IPS-NIHi7 (cell line): ENCODE results near the gene SRGAP1.

Source experiments
- DNase-seq: peaks from one replicate; pipeline ENCODE4 v3.0.0; 2012; ENCODE audit warnings: mixed read lengths; ENCODE audit errors: extremely low spot score

SRGAP1 gene

GRCh38 chr12:64083285-64084210 lies 239.0 kb downstream of the SRGAP1 start:
- no peak for DNase-seq

GRCh38 chr12:64085154-64085553 lies 240.7 kb downstream of the SRGAP1 start:
- no peak for DNase-seq

DNA sequence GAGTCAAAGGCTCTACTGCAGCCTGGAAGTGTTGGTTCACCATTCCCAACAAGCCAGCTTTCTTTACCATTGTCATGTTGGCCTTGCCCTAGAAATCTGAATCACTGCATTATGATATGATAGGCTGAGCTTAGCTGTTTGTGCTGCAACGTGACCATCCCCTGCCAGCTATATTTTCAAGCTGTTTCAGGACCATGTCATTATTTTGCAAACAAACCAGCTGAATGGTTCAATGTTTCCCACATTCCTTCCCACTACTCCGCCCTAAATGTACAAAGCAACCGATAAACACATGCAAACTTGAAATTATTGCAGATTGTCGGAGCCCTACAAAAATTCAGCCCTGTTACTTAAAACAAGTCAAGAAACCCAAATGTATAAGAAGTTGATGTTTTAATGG lies 241.5 kb downstream of the SRGAP1 start:
- no peak for DNase-seq

GRCh38 chr12:64086946-64087345 lies 242.4 kb downstream of the SRGAP1 start:
- no peak for DNase-seq

- no peak for DNase-seq
Measured at GRCh38 chr12:64087761-64088160, 243.3 kb downstream of the SRGAP1 start.

- DNase-seq = peak; percentile 69
Measured at GRCh38 chr12:64088431-64089349, 244.2 kb downstream of the SRGAP1 start.

DNA sequence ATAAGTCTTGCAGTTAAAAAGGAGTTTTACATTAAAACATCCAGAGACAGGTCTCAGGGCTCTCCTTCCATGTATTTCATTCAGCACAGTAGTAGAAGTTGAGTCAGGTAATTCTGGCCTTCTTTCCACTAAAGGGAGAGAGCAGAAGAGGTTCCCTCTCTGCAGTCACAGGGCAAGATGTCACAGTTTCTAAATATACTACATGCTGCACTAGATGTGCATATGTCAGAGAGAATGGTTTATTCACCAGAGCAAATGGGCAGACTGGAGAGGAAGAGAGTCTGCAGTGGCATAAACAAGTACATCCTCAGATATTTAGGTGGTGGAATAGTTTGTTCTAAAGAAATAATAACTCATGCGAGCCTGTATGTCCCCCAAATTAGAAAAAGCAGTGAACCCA lies 245.5 kb downstream of the SRGAP1 start:
- DNase-seq = no peak

- no peak for DNase-seq
Measured at GRCh38 chr12:64091186-64091585, 246.7 kb downstream of the SRGAP1 start.

- DNase-seq = no peak
Measured at GRCh38 chr12:64092507-64093196, 248.2 kb downstream of the SRGAP1 start.

GRCh38 chr12:64093689-64094088 lies 249.2 kb downstream of the SRGAP1 start:
- no peak for DNase-seq

DNA sequence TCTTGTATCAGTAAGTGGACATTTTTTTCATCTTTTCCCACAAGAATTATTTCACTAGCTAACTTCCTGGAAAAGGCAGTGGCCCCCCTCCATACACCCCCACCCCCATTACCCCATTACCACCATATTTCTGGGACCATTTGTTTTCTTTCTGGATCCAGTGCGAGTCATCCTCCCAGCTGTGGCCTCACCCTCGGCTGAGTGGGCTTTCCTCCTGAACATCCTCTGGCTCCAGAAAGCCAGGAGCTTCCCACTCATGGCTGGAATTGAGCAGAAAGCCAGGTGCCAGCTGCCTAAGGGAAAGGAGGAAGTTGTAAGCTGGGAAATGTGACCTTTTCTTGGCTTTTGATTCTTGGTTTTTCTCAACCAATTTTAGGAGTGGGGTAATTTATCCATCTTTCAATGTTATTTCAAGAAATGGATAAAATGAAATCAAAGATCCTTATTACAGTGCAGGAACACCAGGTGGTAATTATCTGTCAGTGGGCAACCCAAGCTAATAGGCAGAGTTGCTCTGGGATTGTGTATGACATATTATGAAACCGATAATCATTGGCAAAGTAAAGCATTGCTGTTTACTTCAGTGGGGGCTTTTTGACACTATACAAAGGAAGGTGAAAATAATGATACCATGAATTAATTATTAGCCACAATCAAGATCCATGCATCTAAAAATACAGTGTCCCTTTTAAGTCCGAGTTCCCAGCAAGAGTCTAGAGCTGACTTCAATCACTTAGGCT lies 253.0 kb downstream of the SRGAP1 start:
- no peak for DNase-seq

DNA sequence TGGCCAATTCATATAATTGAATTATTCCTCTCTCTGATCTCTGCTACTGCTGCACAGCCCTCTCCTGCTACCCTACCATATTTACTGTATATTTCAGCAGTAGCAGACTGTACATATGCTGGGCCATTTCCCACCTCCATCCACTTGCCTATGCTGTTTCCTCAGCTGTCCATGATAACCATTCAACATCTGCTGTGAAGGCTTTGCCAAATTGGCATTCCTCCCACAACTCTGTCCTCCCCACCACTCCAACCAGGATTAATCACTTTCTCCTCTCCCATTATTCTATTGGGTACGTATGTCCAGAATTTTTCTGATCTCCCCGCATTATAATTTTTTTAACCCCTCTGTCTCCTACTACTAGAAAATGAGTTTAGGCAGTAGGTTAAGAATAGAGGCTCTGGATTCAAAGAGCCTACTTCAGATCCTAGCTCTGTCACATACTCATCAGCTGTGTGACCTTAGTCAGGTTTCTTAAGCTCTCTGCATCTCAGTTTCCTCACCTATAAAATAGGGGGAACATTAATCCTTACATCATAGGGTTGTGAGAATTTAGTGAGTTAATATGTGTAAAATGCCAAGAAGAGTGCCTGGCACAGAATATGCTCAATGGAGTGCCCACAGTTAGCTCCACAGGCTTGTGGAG lies 254.3 kb downstream of the SRGAP1 start:
- no peak for DNase-seq

DNA sequence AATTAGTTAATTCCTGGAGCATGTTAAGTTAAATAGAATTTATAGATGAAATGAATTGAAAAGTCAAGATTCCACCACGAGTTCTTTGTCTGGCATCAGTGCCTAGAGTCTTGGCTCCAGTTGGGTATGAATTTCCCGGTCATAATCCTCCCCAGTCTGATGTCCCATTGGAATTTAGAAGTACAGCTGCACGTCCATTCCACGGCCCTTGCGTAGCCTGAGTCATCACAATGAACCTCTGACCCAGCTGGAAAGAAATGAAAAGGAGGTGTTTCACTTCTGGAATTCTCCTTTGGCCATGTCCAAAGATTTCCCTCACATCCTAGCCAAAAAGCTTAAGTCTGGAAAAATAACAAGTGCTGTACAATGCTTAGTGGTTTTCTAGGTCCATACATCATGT lies 254.9 kb downstream of the SRGAP1 start:
- no peak for DNase-seq

DNA sequence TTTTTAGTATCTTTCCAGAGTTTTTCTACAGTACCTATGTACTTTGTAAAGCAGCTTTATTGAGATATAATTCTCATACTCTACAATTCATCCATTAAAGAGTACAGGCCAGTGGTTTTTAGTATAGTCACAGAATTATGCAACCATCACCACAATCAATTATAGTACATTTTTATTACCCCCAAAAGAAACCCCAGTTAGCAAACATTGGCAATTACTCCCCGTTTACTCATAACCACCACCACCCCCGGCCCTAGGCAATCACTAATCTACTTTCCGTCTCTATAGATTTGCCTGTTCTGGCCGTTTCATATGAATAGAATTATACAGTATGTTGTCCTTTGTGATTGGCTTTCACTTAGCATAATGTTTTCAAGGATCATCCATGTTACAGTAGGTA lies 257.8 kb downstream of the SRGAP1 start:
- no peak for DNase-seq

- no peak for DNase-seq
Measured at GRCh38 chr12:64103825-64104740, 259.6 kb downstream of the SRGAP1 start.

DNA sequence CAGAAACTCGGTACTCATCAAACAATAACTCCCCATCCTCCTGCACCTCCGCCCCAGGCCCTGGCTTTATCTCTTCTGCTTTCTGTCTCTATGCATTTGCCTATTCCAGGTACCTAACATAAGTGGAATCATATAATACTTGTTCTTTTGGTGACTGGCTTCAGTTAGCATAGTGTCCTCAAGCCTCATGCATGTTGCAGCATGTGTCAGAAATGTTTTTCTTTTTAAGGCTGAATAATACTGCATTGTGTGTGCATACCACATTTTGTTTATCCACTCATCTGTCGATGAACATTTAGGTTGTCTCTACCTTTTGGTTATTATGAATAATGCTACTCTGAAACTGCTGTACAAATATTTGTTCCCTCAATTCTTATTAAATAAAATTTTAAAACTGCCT lies 260.5 kb downstream of the SRGAP1 start:
- DNase-seq = no peak

- no peak for DNase-seq
Measured at GRCh38 chr12:64107776-64108175, 263.3 kb downstream of the SRGAP1 start.

DNA sequence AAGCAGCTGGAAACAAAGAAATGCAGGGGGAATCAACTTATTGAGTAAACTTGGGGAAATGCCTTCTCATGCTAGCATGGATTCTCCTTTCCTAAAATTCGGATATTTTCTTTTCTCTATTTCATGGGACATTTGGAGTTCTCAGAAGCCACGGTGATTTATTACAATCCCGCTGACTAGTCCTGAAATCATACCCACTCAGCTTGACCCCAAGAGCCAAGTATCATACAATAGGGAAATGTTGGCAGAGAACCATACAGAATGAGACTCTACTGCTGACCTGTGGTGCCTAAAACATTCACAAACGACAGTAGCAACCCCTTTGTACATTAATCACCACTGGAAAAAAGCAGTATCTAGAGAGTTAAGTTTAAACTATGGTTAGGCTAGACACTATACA lies 265.2 kb downstream of the SRGAP1 start:
- no peak for DNase-seq

DNA sequence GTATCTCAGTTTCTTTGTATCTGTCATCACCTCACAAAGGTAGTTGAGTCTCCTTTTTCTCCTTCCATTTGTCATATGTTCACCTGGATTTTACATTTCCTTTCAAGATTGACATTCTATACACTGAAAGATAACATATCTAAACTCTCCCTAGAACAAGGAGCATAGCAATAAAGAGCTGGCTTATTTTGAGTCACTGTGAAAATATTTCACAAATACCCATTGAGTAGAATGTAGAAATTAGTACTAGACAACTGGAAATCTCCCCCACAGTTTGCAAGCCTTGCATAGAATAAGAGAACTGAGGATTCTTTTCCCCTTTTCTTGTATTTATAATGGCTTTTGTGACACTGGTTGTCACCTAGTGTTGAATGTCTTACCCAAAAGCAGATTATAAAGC lies 266.4 kb downstream of the SRGAP1 start:
- no peak for DNase-seq

GRCh38 chr12:64116969-64117368 lies 272.5 kb downstream of the SRGAP1 start:
- no peak for DNase-seq
